ENCODE data around the gene REG1B.
"Not testable (repeated sequence)": the region's sequence is repeated elsewhere in the genome, so short reads cannot be mapped to it uniquely, and the experiment has no call there.

Gene REG1B

GRCh38 chr2:79085382-79085781, 2.4 kb downstream of the REG1B start:
- no peak for DNase-seq
- intact Hi-C loops (cut with DNase I), result no loop called here

- DNase-seq, result no peak
- intact Hi-C loops (cut with DNase I), result no loop called here
These were observed 3.2 kb downstream of the REG1B start for GRCh38 chr2:79084495-79085135.

DNA sequence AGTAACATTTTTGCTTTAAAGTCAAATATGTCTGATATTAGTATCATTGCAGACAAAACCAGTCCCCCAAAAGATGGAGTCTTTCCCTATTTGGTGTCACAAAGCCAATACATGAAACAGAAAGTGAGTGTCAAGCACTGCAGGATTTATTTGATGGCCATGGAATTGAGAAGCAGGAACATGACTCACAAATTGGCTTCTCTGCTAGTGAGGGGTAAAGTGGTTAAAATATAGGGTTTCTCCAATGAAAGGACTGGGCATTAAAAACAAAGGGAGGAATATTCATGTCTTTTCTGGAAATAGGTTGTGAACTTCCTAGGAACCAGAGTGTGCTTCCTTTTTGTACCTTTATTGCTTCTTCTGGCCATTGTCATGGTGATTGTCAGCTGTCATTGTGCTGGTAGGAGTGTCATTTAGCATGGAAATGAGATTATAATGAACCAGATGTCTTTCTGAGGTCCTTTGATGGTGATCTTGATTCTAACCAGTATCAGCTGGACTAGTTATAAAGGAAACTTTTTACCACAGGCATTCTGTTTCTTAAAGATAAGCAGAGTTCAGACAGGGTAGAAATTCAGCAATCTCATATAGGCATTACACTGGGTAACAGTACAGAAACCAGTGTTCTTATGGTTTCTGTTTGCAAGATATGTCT, 4.1 kb downstream of the REG1B start:
- DNase-seq, result no peak
- intact Hi-C loops (cut with DNase I), result no loop called here

DNA sequence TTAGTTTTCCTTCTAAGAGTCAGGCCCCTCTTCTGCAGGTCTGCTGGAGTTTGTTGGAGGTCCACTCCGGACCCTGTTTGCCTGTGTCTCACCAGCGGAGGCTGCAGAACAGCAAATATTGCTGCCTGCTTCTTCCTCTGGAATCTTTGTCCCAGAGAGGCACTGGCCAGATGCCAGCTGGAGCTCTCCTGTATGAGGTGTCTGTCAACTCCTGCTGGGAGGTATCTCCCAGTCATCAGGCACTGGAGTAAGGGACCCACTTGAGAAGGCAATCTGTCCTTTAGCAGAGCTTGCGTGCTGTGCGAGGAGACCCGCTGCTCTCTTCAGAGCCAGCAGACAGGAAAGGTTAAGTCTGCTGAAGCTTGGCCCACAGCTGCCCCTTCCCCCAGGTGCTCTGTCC, 4.8 kb downstream of the REG1B start:
- intact Hi-C loops (cut with DNase I), result no loop called here
- DNase-seq, result no peak

GRCh38 chr2:79071078-79071477, 16.7 kb downstream of the REG1B start:
- intact Hi-C loops (cut with DNase I), result no loop called here

GRCh38 chr2:79065201-79065600, 22.6 kb downstream of the REG1B start:
- intact Hi-C loops (cut with DNase I), result no loop called here
- DNase-seq, result peak in 2 of 10 donors; percentile 16 to 28

More at GRCh38 chr2:79071078-79071477, 16.7 kb downstream of the REG1B start:
- DNase-seq, result no peak

GRCh38 chr2:79054769-79055168, 33.0 kb downstream of the REG1B start:
- DNase-seq; intact Hi-C loops (cut with DNase I): not testable (repeated sequence)

- intact Hi-C loops (cut with DNase I), result not testable (repeated sequence)
- DNase-seq, result peak in 2 of 10 donors; percentile 72 to 84
These were observed 34.3 kb downstream of the REG1B start for GRCh38 chr2:79053486-79053885.

DNA sequence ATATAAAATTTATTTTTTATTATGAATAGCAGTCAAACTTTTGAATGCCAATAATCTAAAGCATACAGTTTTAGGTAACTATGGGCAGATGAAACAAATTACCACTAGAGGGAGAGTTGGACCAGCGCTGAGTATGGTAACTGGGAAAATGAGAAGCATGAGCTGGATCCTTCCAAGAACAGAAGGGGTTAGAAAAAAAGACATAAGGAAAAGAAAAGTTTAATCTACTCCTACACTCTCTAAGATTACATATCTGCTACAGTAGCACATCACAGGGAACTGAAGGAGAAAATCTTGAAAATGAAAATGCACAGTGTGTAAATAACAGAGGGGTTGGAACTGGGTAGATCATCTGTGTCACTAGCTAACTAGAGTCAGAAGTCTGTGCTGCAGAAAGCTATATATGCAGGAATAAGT, 46.8 kb downstream of the REG1B start:
- no peak for DNase-seq
- intact Hi-C loops (cut with DNase I), result loop anchor here (2.0 to 5.0 kb wide), 2 partner anchors 181 to 820 kb away; no protein-coding TSS in a partner anchor

DNA sequence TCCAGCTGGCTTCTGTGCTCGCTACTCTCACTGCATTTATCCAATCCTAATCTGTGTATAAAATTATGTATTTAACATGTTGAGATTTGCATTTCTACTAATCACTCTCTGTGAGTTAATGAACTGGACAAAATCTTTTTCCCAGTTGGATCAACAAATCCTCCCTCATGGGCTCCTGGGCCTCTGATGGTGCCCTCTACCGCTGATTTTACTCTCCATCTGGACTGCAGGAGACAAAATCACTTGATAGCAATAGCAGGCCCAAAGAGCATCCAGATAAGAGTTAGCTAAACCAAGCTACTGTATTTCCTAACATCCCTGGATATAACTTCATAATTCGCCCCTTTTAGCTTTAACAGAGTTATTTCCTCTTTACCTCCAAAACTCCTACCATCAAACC, 47.8 kb downstream of the REG1B start:
- intact Hi-C loops (cut with DNase I), result loop anchor here (2.0 to 5.0 kb wide), 2 partner anchors 182 to 821 kb away; no protein-coding TSS in a partner anchor
- DNase-seq, result no peak

Data from posterior cingulate gyrus (tissue), 11 donors.